Measurements from ENCODE around the gene CHSY3. TPM values are rescaled to one million over a fixed set of nuclear protein-coding genes. Genes with fewer than 3 reads are reported as not detected.
"Not testable (repeated sequence)": the region's sequence is repeated elsewhere in the genome, so short reads cannot be mapped to it uniquely, and the experiment has no call there.

CHSY3 gene
- total RNA-seq, 3 donors from 2014 or later: 0.52 to 0.96 (median 0.73) TPM

GRCh38 chr5:130213607-130214006, 309.3 kb downstream of the CHSY3 start:
- Histone ChIP-seq H3K4me1 (ENCODE audit: low read depth) (no peaks in the 10 kb centered on the region), H3K4me3 (no peak overlapping the region), H3K36me3 (ENCODE audit: low read depth) (no peaks in the 10 kb centered on the region), H3K9me3 (no peaks in the 10 kb centered on the region)
- TF ChIP-seq CTCF (IDR thresholded peaks at IDR 0.05): no peak
- no peak for DNase-seq
- no peak for ATAC-seq
- intact Hi-C loops (cut with DNase I, micrococcal nuclease): no loop called here

GRCh38 chr5:130216286-130216685, 312.0 kb downstream of the CHSY3 start:
- H3K4me1 ChIP-seq (ENCODE audit: low read depth): no peaks in the 10 kb centered on the region
- ATAC-seq (no peak), DNase-seq (no peak)
- no peaks in the 10 kb centered on the region for H3K9me3 ChIP-seq
- H3K36me3 ChIP-seq (ENCODE audit: low read depth): no peaks in the 10 kb centered on the region
- TF ChIP-seq CTCF (IDR thresholded peaks at IDR 0.05): no peak
- H3K4me3 ChIP-seq: no peak overlapping the region
- intact Hi-C loops (cut with DNase I, micrococcal nuclease): no loop called here

GRCh38 chr5:130222573-130222972, 318.3 kb downstream of the CHSY3 start:
- Histone ChIP-seq H3K4me1 (ENCODE audit: low read depth) (no peaks in the 10 kb centered on the region), H3K9me3 (peaks cover 5% of the 10 kb centered on the region), H3K36me3 (ENCODE audit: low read depth) (no peaks in the 10 kb centered on the region), H3K4me3 (no peak overlapping the region)
- DNase-seq: no peak
- no peak for ATAC-seq
- no peak for TF ChIP-seq CTCF (IDR thresholded peaks at IDR 0.05)
- intact Hi-C loops (cut with DNase I, micrococcal nuclease): no loop called here

GRCh38 chr5:130226556-130226955, 322.3 kb downstream of the CHSY3 start:
- H3K9me3 ChIP-seq; intact Hi-C loops (cut with DNase I, micrococcal nuclease); DNase-seq; ATAC-seq; H3K4me1 ChIP-seq (ENCODE audit: low read depth); H3K36me3 ChIP-seq (ENCODE audit: low read depth); H3K4me3 ChIP-seq: not testable (repeated sequence)

- Histone ChIP-seq H3K9me3 (peaks cover 5% of the 10 kb centered on the region), H3K36me3 (ENCODE audit: low read depth) (no peaks in the 10 kb centered on the region), H3K4me1 (ENCODE audit: low read depth) (no peaks in the 10 kb centered on the region), H3K4me3 (no peak overlapping the region)
- intact Hi-C loops (cut with DNase I, micrococcal nuclease): no loop called here
- no peak for TF ChIP-seq CTCF (IDR thresholded peaks at IDR 0.05)
- DNase-seq: no peak
- no peak for ATAC-seq
Measured at GRCh38 chr5:130227699-130228098, 323.4 kb downstream of the CHSY3 start.

- no peak for TF ChIP-seq CTCF (IDR thresholded peaks at IDR 0.05)
- Histone ChIP-seq H3K36me3 (ENCODE audit: low read depth) (no peaks in the 10 kb centered on the region), H3K4me1 (ENCODE audit: low read depth) (no peaks in the 10 kb centered on the region), H3K4me3 (no peak overlapping the region), H3K9me3 (peaks cover under 1% of the 10 kb centered on the region)
- no peak for DNase-seq
- ATAC-seq: no peak
- intact Hi-C loops (cut with DNase I, micrococcal nuclease): no loop called here
Measured at GRCh38 chr5:130231786-130232185, 327.5 kb downstream of the CHSY3 start.
